Immature natural killer cell (primary cell): ENCODE data around the gene GNPDA1. TPM values are rescaled to one million over a fixed set of nuclear protein-coding genes. Genes with fewer than 3 reads are reported as not detected.

ENCODE experiments used
- DNase-seq, 3 donors: peaks; one replicate each; pipeline ENCODE4 v3.0.0; 2022; ENCODE audit warnings: mixed read lengths in 1 of 3
- H3K27ac Mint-ChIP-seq, 6 donors: one replicate each; pipeline ENCODE4 v1.8.0; 2020; ENCODE audit warnings: mixed read lengths in 6 of 6, mild to moderate bottlenecking in 5 of 6, inconsistent platforms in 4 of 6, moderate library complexity in 3 of 6
- H3K27me3 Mint-ChIP-seq, 3 donors: one replicate each; pipeline ENCODE4 v1.8.0; 2020 to 2021; ENCODE audit warnings: low read depth in 3 of 3, mild to moderate bottlenecking in 3 of 3, mixed read lengths in 3 of 3, moderate library complexity in 3 of 3, inconsistent platforms in 1 of 3
- H3K36me3 Mint-ChIP-seq, 3 donors: one replicate each; pipeline ENCODE4 v1.8.0; 2020; ENCODE audit warnings: mixed read lengths in 3 of 3, inconsistent platforms in 2 of 3, mild to moderate bottlenecking in 2 of 3
- H3K4me1 Mint-ChIP-seq, 2 donors: one replicate each; pipeline ENCODE4 v1.8.0; 2020; ENCODE audit warnings: inconsistent platforms in 2 of 2, mild to moderate bottlenecking in 2 of 2, mixed read lengths in 2 of 2, moderate library complexity in 1 of 2
- H3K4me3 Mint-ChIP-seq, 5 donors: one replicate each; pipeline ENCODE4 v1.8.0; 2020; ENCODE audit warnings: mild to moderate bottlenecking in 5 of 5, mixed read lengths in 5 of 5, inconsistent platforms in 3 of 5, moderate library complexity in 3 of 5
- H3K9me3 Mint-ChIP-seq, 6 donors: one replicate each; pipeline ENCODE4 v1.8.0; 2020; ENCODE audit warnings: mild to moderate bottlenecking in 6 of 6, mixed read lengths in 6 of 6, inconsistent platforms in 4 of 6, moderate library complexity in 3 of 6
- polyA plus RNA-seq, 3 donors: library from polyadenylated mRNA; unstranded; fragments of 300-500 nt; fragmentation: Illumina TruSeq; gene quantifications; one replicate each; pipeline ENCODE4 v1.2.3, GENCODE V29; 2021

GNPDA1 gene
- polyA plus RNA-seq, 3 donors from 2014 or later: 17.5 to 35.9 (median 28.4) TPM

- peaks cover 0 to 2% (median 0%) of the 10 kb centered on the region in 3 donors for H3K36me3 Mint-ChIP-seq
- peaks cover 2 to 6% (median 4%) of the 10 kb centered on the region in 3 donors for H3K27me3 Mint-ChIP-seq
- DNase-seq: no peak
- H3K9me3 Mint-ChIP-seq: no peaks in the 10 kb centered on the region
- H3K27ac Mint-ChIP-seq: no peak overlapping the region
- H3K4me3 Mint-ChIP-seq: no peak overlapping the region
- H3K4me1 Mint-ChIP-seq: peaks cover 0 to 8% of the 10 kb centered on the region in 2 donors
These were observed 61.5 kb downstream of the GNPDA1 start for GRCh38 chr5:141951332-141951781.

Other genes starting within 250 kb of the GNPDA1 start
- 10 to 100 TPM; 19.0 to 26.7 (median 21.8) TPM for gene PCDH1, start 134.6 kb downstream of the GNPDA1 start, polyA plus RNA-seq
- gene DELE1, start 89.2 kb downstream of the GNPDA1 start, polyA plus RNA-seq: 10 to 100 TPM; 38.2 to 47.1 (median 44.7) TPM
- under 1 TPM in 2 of 3 donors, not detected in 1; 0.17 to 0.18 TPM for gene PCDH12, start 54.8 kb downstream of the GNPDA1 start, polyA plus RNA-seq
- gene RNF14, start 43.9 kb downstream of the GNPDA1 start, polyA plus RNA-seq: 10 to 100 TPM; 58.9 to 86.6 (median 70.9) TPM
- 10 to 100 TPM; 34.7 to 46.7 (median 41.8) TPM for gene NDFIP1, start 95.8 kb upstream of the GNPDA1 start, polyA plus RNA-seq